Gastroesophageal sphincter (tissue), 3 donors: ENCODE data around the gene SNCAIP.

Source experiments
- EP300 ChIP-seq: sonication (generic); formaldehyde crosslinking; IDR thresholded peaks from one replicate; pipeline ENCODE4 v1.6.1; 2017; ENCODE audit warnings: antibody characterized with exemption, mild to moderate bottlenecking
- POLR2AphosphoS5 ChIP-seq: sonication (generic); formaldehyde crosslinking; IDR thresholded peaks from one replicate; pipeline ENCODE4 v1.6.1; 2017; ENCODE audit warnings: antibody characterized with exemption
- TF ChIP-seq, protein P1 (sequence below), 4 experiments: fragments of 200-600 bp in 2 of 4; fragments of 450-650 bp in 2 of 4; sonication (generic) in 1 of 4; IDR thresholded peaks; one replicate each; pipeline ENCODE4 v1.5.1; 2017 to 2019; ENCODE audit warnings: antibody characterized with exemption in 4 of 4, mild to moderate bottlenecking in 2 of 4, moderate library complexity in 2 of 4

DNA sequence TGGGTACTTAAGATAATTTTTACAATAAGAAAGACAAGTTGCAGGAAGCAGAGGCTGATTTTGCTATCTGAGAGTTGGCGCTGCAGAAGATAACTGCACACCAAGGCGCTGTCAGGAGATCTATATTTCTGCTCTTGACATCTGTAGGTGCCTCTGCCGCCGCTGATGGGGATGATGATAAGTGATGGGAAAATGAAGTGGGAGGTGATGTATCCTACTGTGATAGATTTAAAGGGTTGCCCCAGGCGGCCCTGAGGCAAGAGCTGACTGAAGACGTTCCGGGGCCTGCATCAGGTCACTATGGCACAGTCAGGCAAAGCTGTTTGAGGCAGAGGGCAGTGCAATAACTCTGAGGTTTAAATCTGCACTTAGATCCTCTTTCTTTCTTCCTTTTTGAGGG is 78.1 kb downstream of the SNCAIP start:
- TF ChIP-seq, protein P1, sequence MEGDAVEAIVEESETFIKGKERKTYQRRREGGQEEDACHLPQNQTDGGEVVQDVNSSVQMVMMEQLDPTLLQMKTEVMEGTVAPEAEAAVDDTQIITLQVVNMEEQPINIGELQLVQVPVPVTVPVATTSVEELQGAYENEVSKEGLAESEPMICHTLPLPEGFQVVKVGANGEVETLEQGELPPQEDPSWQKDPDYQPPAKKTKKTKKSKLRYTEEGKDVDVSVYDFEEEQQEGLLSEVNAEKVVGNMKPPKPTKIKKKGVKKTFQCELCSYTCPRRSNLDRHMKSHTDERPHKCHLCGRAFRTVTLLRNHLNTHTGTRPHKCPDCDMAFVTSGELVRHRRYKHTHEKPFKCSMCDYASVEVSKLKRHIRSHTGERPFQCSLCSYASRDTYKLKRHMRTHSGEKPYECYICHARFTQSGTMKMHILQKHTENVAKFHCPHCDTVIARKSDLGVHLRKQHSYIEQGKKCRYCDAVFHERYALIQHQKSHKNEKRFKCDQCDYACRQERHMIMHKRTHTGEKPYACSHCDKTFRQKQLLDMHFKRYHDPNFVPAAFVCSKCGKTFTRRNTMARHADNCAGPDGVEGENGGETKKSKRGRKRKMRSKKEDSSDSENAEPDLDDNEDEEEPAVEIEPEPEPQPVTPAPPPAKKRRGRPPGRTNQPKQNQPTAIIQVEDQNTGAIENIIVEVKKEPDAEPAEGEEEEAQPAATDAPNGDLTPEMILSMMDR (IDR thresholded peaks at IDR 0.05) = no peak
- TF ChIP-seq POLR2AphosphoS5 = no peak
- no peak for TF ChIP-seq EP300
